ENCODE data around the gene NOTCH2. TPM values are rescaled to one million over a fixed set of nuclear protein-coding genes. Genes with fewer than 3 reads are reported as not detected.

Gene NOTCH2
- total RNA-seq, 1 donor: 200 TPM

GRCh38 chr1:119968068-119968492 is 101.4 kb downstream of the NOTCH2 start:
- TF ChIP-seq CTCF (IDR thresholded peaks at IDR 0.05; ENCODE audit: insufficient read depth, low read depth, low read length): peak; percentile 79
- H3K4me3 ChIP-seq (ENCODE audit: low read depth, low read length): no peak overlapping the region
- DNase-seq (ENCODE audit: low read depth): peak; percentile 44

GRCh38 chr1:119966681-119967080 is 102.8 kb downstream of the NOTCH2 start:
- no peak overlapping the region for H3K4me3 ChIP-seq (ENCODE audit: low read depth, low read length)
- no peak for TF ChIP-seq CTCF (IDR thresholded peaks at IDR 0.05; ENCODE audit: insufficient read depth, low read depth, low read length)
- DNase-seq (ENCODE audit: low read depth): no peak

- no peak for TF ChIP-seq CTCF (IDR thresholded peaks at IDR 0.05; ENCODE audit: insufficient read depth, low read depth, low read length)
- no peak for DNase-seq (ENCODE audit: low read depth)
- H3K4me3 ChIP-seq (ENCODE audit: low read depth, low read length): no peak overlapping the region
Observed at GRCh38 chr1:119966020-119966419, 103.4 kb downstream of the NOTCH2 start.

GRCh38 chr1:119964673-119965363 is 104.6 kb downstream of the NOTCH2 start:
- no peak overlapping the region for H3K4me3 ChIP-seq (ENCODE audit: low read depth, low read length)
- TF ChIP-seq CTCF (IDR thresholded peaks at IDR 0.05; ENCODE audit: insufficient read depth, low read depth, low read length): no peak
- DNase-seq (ENCODE audit: low read depth): no peak

GRCh38 chr1:119962296-119962968 is 107.0 kb downstream of the NOTCH2 start:
- no peak for DNase-seq (ENCODE audit: low read depth)
- no peak overlapping the region for H3K4me3 ChIP-seq (ENCODE audit: low read depth, low read length)
- no peak for TF ChIP-seq CTCF (IDR thresholded peaks at IDR 0.05; ENCODE audit: insufficient read depth, low read depth, low read length)

GRCh38 chr1:119960501-119960900 is 109.0 kb downstream of the NOTCH2 start:
- no peak for TF ChIP-seq CTCF (IDR thresholded peaks at IDR 0.05; ENCODE audit: insufficient read depth, low read depth, low read length)
- no peak for DNase-seq (ENCODE audit: low read depth)
- no peak overlapping the region for H3K4me3 ChIP-seq (ENCODE audit: low read depth, low read length)

Measured in fibroblast of villous mesenchyme (primary cell).